Endothelial cell of umbilical vein (primary cell): Measurements from ENCODE around the gene ZFYVE21. TPM values are rescaled to one million over a fixed set of nuclear protein-coding genes. Genes with fewer than 3 reads are reported as not detected.

Experiments used
- BruUV-seq: library from RNA; stranded (reverse); fragments of 400-500 nt; replicated peaks from 2 replicates; lab custom pipeline; 2021; lab: Mats Ljungman, UMichigan
- CTCF ChIA-PET: fragments of 300-600, 350-600 bp; sonication (Branson Sonifier 250); formaldehyde crosslinking; loops from one replicate; lab custom pipeline; 2021; ENCODE audit warnings: antibody characterized with exemption, inconsistent platforms; lab: Charles Lee
- POLR2A ChIA-PET: fragments of 300-600, 350-600 bp; sonication (Branson Sonifier 250); formaldehyde crosslinking; loops from one replicate; lab custom pipeline; 2021; ENCODE audit warnings: antibody characterized with exemption, inconsistent platforms; lab: Charles Lee
- DNase-seq: peaks from one replicate; pipeline ENCODE4 v3.0.0-alpha.2; 2011; ENCODE audit warnings: low read depth, low spot score
- FAIRE-seq: peaks from 2 replicates; lab custom pipeline; 2011; peaks lifted over from hg19 to GRCh38; lab: Jason Lieb, UNC
- H2AFZ ChIP-seq: 2 replicates; pipeline ENCODE4 v1.6.0; 2012; ENCODE audit warnings: low read depth, low read length, control low read depth, inconsistent platforms
- H3K27ac ChIP-seq: 2 replicates; pipeline ENCODE4 v1.5.1; 2011; ENCODE audit warnings: low read depth, mild to moderate bottlenecking, control low read depth, low read length, moderate library complexity; ENCODE audit not compliant: insufficient read depth
- H3K27me3 ChIP-seq, 2 experiments: 2 replicates each; pipeline versions ENCODE4 v1.6.0 to v1.6.1; 2011; ENCODE audit warnings: low read length in 2 of 2, mixed read lengths in 1 of 2; ENCODE audit not compliant: control insufficient read depth in 2 of 2, insufficient read depth in 2 of 2
- H3K36me3 ChIP-seq, 2 experiments: 2 replicates in 1 of 2; 3 replicates in 1 of 2; pipeline ENCODE4 v1.5.1; 2011; ENCODE audit warnings: low read length in 2 of 2, mild to moderate bottlenecking in 1 of 2, moderate library complexity in 1 of 2; ENCODE audit not compliant: control insufficient read depth in 2 of 2, insufficient read depth in 2 of 2; ENCODE audit errors: extremely low read depth in 1 of 2
- H3K4me1 ChIP-seq: 3 replicates; pipeline ENCODE4 v1.5.1; 2011; ENCODE audit warnings: mild to moderate bottlenecking, low read length; ENCODE audit not compliant: control insufficient read depth, insufficient read depth; ENCODE audit errors: extremely low read depth
- H3K4me2 ChIP-seq: 2 replicates; pipeline ENCODE4 v1.6.1; 2011; ENCODE audit warnings: low read length, control low read depth, mixed read lengths; ENCODE audit not compliant: insufficient read depth
- H3K4me3 ChIP-seq, 3 experiments: fragments of 200-600 bp in 1 of 3; sonication (generic), shearing (Covaris generic) in 1 of 3; replicated peaks in 1 of 3; 2 replicates each; pipeline ENCODE4 v1.5.1; 2011 to 2016; ENCODE audit warnings: control low read depth in 3 of 3, low read length in 3 of 3, mild to moderate bottlenecking in 2 of 3, inconsistent platforms in 1 of 3, low read depth in 1 of 3, moderate library complexity in 1 of 3; ENCODE audit not compliant: insufficient read depth in 1 of 3
- H3K79me2 ChIP-seq: 2 replicates; pipeline ENCODE4 v1.6.0; 2012; ENCODE audit warnings: low read length, inconsistent platforms; ENCODE audit not compliant: control insufficient read depth, insufficient read depth
- H3K9ac ChIP-seq: replicated peaks from 2 replicates; pipeline ENCODE3; 2011; ENCODE audit warnings: low read length, control low read depth; ENCODE audit not compliant: insufficient read depth; ENCODE audit errors: extremely low read depth
- H3K9me1 ChIP-seq: replicated peaks from 3 replicates; pipeline ENCODE4 v1.6.0; 2011; ENCODE audit warnings: mild to moderate bottlenecking, low read length; ENCODE audit not compliant: control insufficient read depth, insufficient read depth; ENCODE audit errors: extremely low read depth
- H3K9me3 ChIP-seq: replicated peaks from 2 replicates; pipeline ENCODE4 v1.5.1; 2012; ENCODE audit warnings: low read length, inconsistent platforms; ENCODE audit not compliant: control insufficient read depth, insufficient read depth
- H4K20me1 ChIP-seq: replicated peaks from 2 replicates; pipeline ENCODE3; 2011; ENCODE audit warnings: mild to moderate bottlenecking, low read length; ENCODE audit not compliant: control insufficient read depth, insufficient read depth; ENCODE audit errors: extremely low read depth
- FOS ChIP-seq: IDR thresholded peaks from 2 replicates; pipeline ENCODE4 v1.6.1; 2011; ENCODE audit warnings: mild to moderate bottlenecking, low read length, moderate library complexity, borderline replicate concordance; ENCODE audit not compliant: insufficient read depth
- GATA2 ChIP-seq: IDR thresholded peaks from 2 replicates; pipeline ENCODE4 v1.7.0; 2011; ENCODE audit warnings: low read depth, mild to moderate bottlenecking, moderate library complexity, mixed read lengths, low read length; ENCODE audit not compliant: insufficient read length, insufficient read depth
- JUN ChIP-seq: IDR thresholded peaks from 2 replicates; pipeline ENCODE4 v1.6.1; 2011; ENCODE audit warnings: borderline replicate concordance, low read depth; ENCODE audit not compliant: insufficient read length, insufficient read depth
- POLR2A ChIP-seq: IDR thresholded peaks from 2 replicates; pipeline ENCODE4 v1.6.1; 2012; ENCODE audit warnings: low read depth, mild to moderate bottlenecking, control low read depth, low read length
- POLR2AphosphoS5 ChIP-seq: IDR thresholded peaks from 2 replicates; pipeline ENCODE4 v1.6.1; 2012; ENCODE audit warnings: low read depth, mild to moderate bottlenecking, control low read depth, low read length, moderate library complexity; ENCODE audit not compliant: insufficient read depth
- dilution Hi-C: fragments of 300-500 bp; cut with MboI; formaldehyde crosslinking; loops from one replicate; pipeline ENCODE4 v1.15.0; 2019; ENCODE audit warnings: low sequenced_read_pairs; ENCODE audit not compliant: extremely low pct_ligation_motif_present
- intact Hi-C: fragments of 100-400 bp; cut with micrococcal nuclease; formaldehyde crosslinking; loops from one replicate; pipeline ENCODE4 v1.10.0; 2022
- polyA plus RNA-seq, 4 experiments: library from polyadenylated mRNA; depleted of rRNA in 3 of 4; stranded (reverse) in 3 of 4; unstranded in 1 of 4; fragments of >200 nt; gene quantifications; 2 replicates each; pipeline versions ENCODE4 v1.2.1 to v1.2.3, GENCODE V29; 2011 to 2012; ENCODE audit warnings: missing spikeins in 1 of 4
- total RNA-seq: library from RNA; stranded (reverse); gene quantifications from 2 replicates; pipeline ENCODE4 v1.2.3, GENCODE V29; 2021

Gene ZFYVE21
- total and polyA plus RNA-seq, 2 donors (not counting 3 experiments of a cell fraction or from before 2014, with no cell fraction given) = 54.5 to 98.3 TPM

- H3K9ac ChIP-seq = no peak overlapping the region
- peaks cover 27% of the 10 kb centered on the region for H3K4me1 ChIP-seq
- DNase-seq (peak; percentile 45), FAIRE-seq (peak; percentile 76)
- peaks cover 13% of the 10 kb centered on the region for H3K79me2 ChIP-seq
- intact Hi-C loops (no loop called here), dilution Hi-C loops (no loop called here)
- H3K4me2 ChIP-seq = no peak overlapping the region
- peak; percentile 10 for TF ChIP-seq POLR2A
- TF ChIP-seq JUN = no peak
- TF ChIP-seq POLR2AphosphoS5 = peak; percentile 30
- no peak for TF ChIP-seq GATA2
- ChIA-PET CTCF (interaction anchor here (0.8 to 1.1 kb wide), 4 partner anchors 10 to 199 kb away, joined by 3 read pairs; no protein-coding TSS in a partner anchor), POLR2A (no interaction called here)
- no peaks in the 10 kb centered on the region for H3K9me1 ChIP-seq
- no peaks in the 10 kb centered on the region for H4K20me1 ChIP-seq
- no TSS peak for BruUV-seq
- H3K27ac ChIP-seq = no peak overlapping the region
- H3K36me3 ChIP-seq = peaks cover 0 to 4% of the 10 kb centered on the region in 2 experiments
- H3K4me3 ChIP-seq = no peak overlapping the region
- H3K9me3 ChIP-seq = no peaks in the 10 kb centered on the region
- H2AFZ ChIP-seq = no peak overlapping the region
- no peaks in the 10 kb centered on the region for H3K27me3 ChIP-seq
Measured at GRCh38 chr14:103711516-103712431, 3.8 kb upstream of the ZFYVE21 start.

- no peak overlapping the region for H3K4me3 ChIP-seq
- DNase-seq (no peak), FAIRE-seq (no peak)
- ChIA-PET POLR2A (no interaction called here), CTCF (interaction anchor here (0.9 to 1.1 kb wide), 3 partner anchors 9 to 197 kb away, joined by 3 to 4 read pairs (median 3); no protein-coding TSS in a partner anchor)
- no peaks in the 10 kb centered on the region for H3K27me3 ChIP-seq
- dilution Hi-C loops (no loop called here), intact Hi-C loops (no loop called here)
- no peaks in the 10 kb centered on the region for H3K9me1 ChIP-seq
- no peak overlapping the region for H3K9ac ChIP-seq
- peaks cover 22% of the 10 kb centered on the region for H3K79me2 ChIP-seq
- H3K4me2 ChIP-seq = no peak overlapping the region
- H2AFZ ChIP-seq = no peak overlapping the region
- H3K4me1 ChIP-seq = peaks cover 30% of the 10 kb centered on the region
- peaks cover 0 to 3% of the 10 kb centered on the region in 2 experiments for H3K36me3 ChIP-seq
- BruUV-seq = no TSS peak
- H4K20me1 ChIP-seq = no peaks in the 10 kb centered on the region
- H3K9me3 ChIP-seq = no peaks in the 10 kb centered on the region
- no peak overlapping the region for H3K27ac ChIP-seq
- TF ChIP-seq POLR2AphosphoS5 (peak; percentile 2), FOS (no peak)
Measured at GRCh38 chr14:103712633-103713247, 2.9 kb upstream of the ZFYVE21 start.
